NCI-H2107 treated with DMSO at 0.1 percent for 48 hours (cell line): Measurements from ENCODE around the gene P2RX3.
"Not testable (repeated sequence)": the region's sequence is repeated elsewhere in the genome, so short reads cannot be mapped to it uniquely, and the experiment has no call there.

ENCODE experiments used
- DNase-seq: peaks from one replicate; lab custom pipeline; 2025; ENCODE audit not compliant: unreplicated experiment; lab: John Stamatoyannopoulos, UW

P2RX3 gene

GRCh38 chr11:57394203-57394965 is 56.2 kb downstream of the P2RX3 start:
- DNase-seq, result no peak

- no peak for DNase-seq
These were observed 57.9 kb downstream of the P2RX3 start for GRCh38 chr11:57395905-57396623.

GRCh38 chr11:57396744-57397143 is 58.6 kb downstream of the P2RX3 start:
- DNase-seq, result no peak

GRCh38 chr11:57397394-57397990 is 59.3 kb downstream of the P2RX3 start:
- DNase-seq, result no peak

- peak; percentile 21 for DNase-seq
These were observed 61.1 kb downstream of the P2RX3 start for GRCh38 chr11:57399221-57399620.

- no peak for DNase-seq
These were observed 61.9 kb downstream of the P2RX3 start for GRCh38 chr11:57399972-57400578.

- no peak for DNase-seq
These were observed 64.2 kb downstream of the P2RX3 start for GRCh38 chr11:57402188-57403002.

- not testable (repeated sequence) for DNase-seq
These were observed 65.0 kb downstream of the P2RX3 start for GRCh38 chr11:57403003-57403801.

- DNase-seq, result no peak
These were observed 65.6 kb downstream of the P2RX3 start for GRCh38 chr11:57403802-57404147.

- DNase-seq, result no peak
These were observed 67.2 kb downstream of the P2RX3 start for GRCh38 chr11:57405271-57405860.

- no peak for DNase-seq
These were observed 68.3 kb downstream of the P2RX3 start for GRCh38 chr11:57406337-57406904.

GRCh38 chr11:57407010-57407920 is 69.1 kb downstream of the P2RX3 start:
- no peak for DNase-seq

- DNase-seq, result no peak
These were observed 69.9 kb downstream of the P2RX3 start for GRCh38 chr11:57407941-57408475.

GRCh38 chr11:57408771-57409170 is 70.6 kb downstream of the P2RX3 start:
- no peak for DNase-seq

- no peak for DNase-seq
These were observed 71.4 kb downstream of the P2RX3 start for GRCh38 chr11:57409321-57410100.

GRCh38 chr11:57410287-57410686 is 72.1 kb downstream of the P2RX3 start:
- no peak for DNase-seq

GRCh38 chr11:57413681-57414080 is 75.5 kb downstream of the P2RX3 start:
- DNase-seq, result no peak
